HepG2 (cell line): ENCODE results near the gene ADI1. TPM values are rescaled to one million over a fixed set of nuclear protein-coding genes. Genes with fewer than 3 reads are reported as not detected.

Source experiments
- CCDC6 ChIP-seq: sonication (generic); formaldehyde crosslinking; IDR thresholded peaks from 2 replicates; pipeline ENCODE4 v1.8.1; 2022; ENCODE audit warnings: mild to moderate bottlenecking, missing genetic modification reagents, moderate library complexity
- DMAP1 ChIP-seq: IDR thresholded peaks from 2 replicates; pipeline ENCODE4 v1.6.1; 2016
- EED ChIP-seq: sonication (generic); formaldehyde crosslinking; IDR thresholded peaks from 2 replicates; pipeline ENCODE4 v1.5.0; 2020; ENCODE audit warnings: mild to moderate bottlenecking, missing genetic modification reagents
- FOXA3 ChIP-seq: IDR thresholded peaks from 2 replicates; pipeline ENCODE4 v1.6.1; 2016; ENCODE audit warnings: missing genetic modification reagents, missing compliant biosample characterization
- GZF1 ChIP-seq: sonication (generic); formaldehyde crosslinking; IDR thresholded peaks from 2 replicates; pipeline ENCODE4 v1.5.1; 2020; ENCODE audit warnings: mild to moderate bottlenecking, missing genetic modification reagents
- HBP1 ChIP-seq: IDR thresholded peaks from 2 replicates; pipeline ENCODE4 v1.6.1; 2016; ENCODE audit warnings: low read depth, control low read depth
- HDAC1 ChIP-seq: sonication (generic); formaldehyde crosslinking; IDR thresholded peaks from 2 replicates; pipeline ENCODE4 v1.5.1; 2020; ENCODE audit warnings: mild to moderate bottlenecking, missing genetic modification reagents
- HIC2 ChIP-seq: sonication (generic); formaldehyde crosslinking; IDR thresholded peaks from 2 replicates; pipeline ENCODE4 v1.9.0; 2022; ENCODE audit warnings: low read depth, missing genetic modification reagents
- HNRNPK ChIP-seq: fragments of 200-400 bp; formaldehyde crosslinking; IDR thresholded peaks from 2 replicates; pipeline ENCODE4 v1.6.1; 2018; ENCODE audit warnings: low read length, low read depth, moderate library complexity, mild to moderate bottlenecking; ENCODE audit not compliant: poor library complexity, severe bottlenecking
- IRF1 ChIP-seq: sonication (generic); formaldehyde crosslinking; IDR thresholded peaks from 2 replicates; pipeline ENCODE4 v1.4.0; 2020; ENCODE audit warnings: low read depth, mild to moderate bottlenecking, missing genetic modification reagents
- ISX ChIP-seq: sonication (generic); formaldehyde crosslinking; conservative IDR thresholded peaks from 2 replicates; pipeline ENCODE4 v1.5.0; 2020; ENCODE audit warnings: missing genetic modification reagents
- LCORL ChIP-seq, 2 experiments: fragments of 450-650 bp in 1 of 2; sonication (generic) in 1 of 2; formaldehyde crosslinking in 1 of 2; IDR thresholded peaks; 2 replicates each; pipeline versions ENCODE4 v1.5.0 to v1.6.1; 2017 to 2020; ENCODE audit warnings: antibody characterized with exemption in 1 of 2, missing genetic modification reagents in 1 of 2
- MIER3 ChIP-seq: IDR thresholded peaks from 2 replicates; pipeline ENCODE4 v1.6.1; 2016; ENCODE audit warnings: missing compliant biosample characterization, borderline replicate concordance
- NRL ChIP-seq: sonication (generic); formaldehyde crosslinking; IDR thresholded peaks from 2 replicates; pipeline ENCODE4 v1.5.0; 2020; ENCODE audit warnings: missing genetic modification reagents, mild to moderate bottlenecking, moderate library complexity, borderline replicate concordance
- RFX1 ChIP-seq: fragments of 450-650 bp; IDR thresholded peaks from 2 replicates; pipeline ENCODE4 v1.6.1; 2017
- SIN3B ChIP-seq: fragments of 150-350 bp; IDR thresholded peaks from 2 replicates; pipeline ENCODE4 v1.6.1; 2014; ENCODE audit warnings: low read length
- THAP11 ChIP-seq: IDR thresholded peaks from 2 replicates; pipeline ENCODE4 v1.6.1; 2016; ENCODE audit warnings: missing biosample characterization, missing genetic modification reagents
- ZBTB25 ChIP-seq: IDR thresholded peaks from 2 replicates; pipeline ENCODE4 v1.6.1; 2018; ENCODE audit warnings: missing genetic modification reagents
- ZBTB34 ChIP-seq: sonication (generic); formaldehyde crosslinking; IDR thresholded peaks from 2 replicates; pipeline ENCODE4 v1.8.0; 2022; ENCODE audit warnings: mild to moderate bottlenecking, missing genetic modification reagents
- ZFYVE20 ChIP-seq: sonication (generic); formaldehyde crosslinking; IDR thresholded peaks from 2 replicates; pipeline ENCODE4 v1.8.0; 2023; ENCODE audit warnings: low read depth, mild to moderate bottlenecking, moderate library complexity, missing genetic modification reagents, borderline replicate concordance
- ZNF225 ChIP-seq: sonication (generic); formaldehyde crosslinking; IDR thresholded peaks from 2 replicates; pipeline ENCODE4 v1.4.0; 2020; ENCODE audit warnings: mild to moderate bottlenecking, missing genetic modification reagents
- ZNF484 ChIP-seq: sonication (generic); formaldehyde crosslinking; IDR thresholded peaks from 2 replicates; pipeline ENCODE4 v1.5.1; 2020; ENCODE audit warnings: mild to moderate bottlenecking, low read depth, missing genetic modification reagents, borderline replicate concordance
- ZNF724P ChIP-seq: sonication (generic); formaldehyde crosslinking; IDR thresholded peaks from 2 replicates; pipeline ENCODE4 v1.8.0; 2022; ENCODE audit warnings: missing genetic modification reagents, borderline replicate concordance
- ZNF839 ChIP-seq: sonication (generic); formaldehyde crosslinking; IDR thresholded peaks from 2 replicates; pipeline ENCODE4 v1.4.0; 2020; ENCODE audit warnings: missing genetic modification reagents, mild to moderate bottlenecking, borderline replicate concordance
- ZNF891 ChIP-seq: sonication (generic); formaldehyde crosslinking; IDR thresholded peaks from 2 replicates; pipeline ENCODE4 v1.5.0; 2020; ENCODE audit warnings: mild to moderate bottlenecking, missing genetic modification reagents
- polyA plus RNA-seq, 8 experiments: library from polyadenylated mRNA; depleted of rRNA in 3 of 8; stranded (reverse) in 7 of 8; unstranded in 1 of 8; fragments of >200 nt; fragmentation: Illumina TruSeq in 4 of 8; extraction: Trizol in 4 of 8; gene quantifications; 2 replicates each; pipeline versions ENCODE4 v1.2.1 to v1.2.3, GENCODE V29; 2011 to 2016; ENCODE audit warnings: low read depth in 4 of 8, missing spikeins in 1 of 8, mixed read lengths in 1 of 8; ENCODE audit not compliant: insufficient read depth in 1 of 8
- total RNA-seq, 5 experiments: library from RNA; depleted of rRNA; stranded (reverse); fragments of >200 nt; fragmentation: Illumina TruSeq; extraction: Trizol; gene quantifications; 2 replicates each; pipeline ENCODE4 v1.2.3, GENCODE V29; 2016; ENCODE audit warnings: low read depth in 1 of 5

The ADI1 gene
- total and polyA plus RNA-seq, 2 of the 13 experiments (the other 11 are each of a cell fraction or from before 2014, with no cell fraction given), result 28.7 to 123 TPM

GRCh38 chr2:3491716-3492474 is 27.4 kb downstream of the ADI1 start (continued):
- TF ChIP-seq ZBTB34 (CRISPR knock-in tag) (no peak), FOXA3 (CRISPR knock-in tag) (no peak), HNRNPK (no peak), ISX (CRISPR knock-in tag) (no peak), CCDC6 (CRISPR knock-in tag) (no peak), THAP11 (CRISPR knock-in tag) (no peak), HBP1 (CRISPR knock-in tag) (no peak), SIN3B (no peak), ZNF891 (CRISPR knock-in tag) (peak; percentile 18; the same call in 1 of the 2 replicates), EED (CRISPR knock-in tag) (0 out of 2 replicates have a peak, but pooled peaks have one; percentile 36), IRF1 (CRISPR knock-in tag) (no peak), LCORL (IDR thresholded peaks at IDR 0.05) (no peak), LCORL (CRISPR knock-in tag; IDR thresholded peaks at IDR 0.05) (no peak), NRL (CRISPR knock-in tag) (0 out of 2 replicates have a peak, but pooled peaks have one; percentile 7), ZNF225 (CRISPR knock-in tag) (no peak), ZNF724P (CRISPR knock-in tag) (no peak), ZNF484 (CRISPR knock-in tag) (no peak), MIER3 (no peak), ZFYVE20 (CRISPR knock-in tag) (no peak), ZNF839 (no peak), ZBTB25 (CRISPR knock-in tag) (no peak), RFX1 (no peak), HDAC1 (CRISPR knock-in tag) (no peak), GZF1 (CRISPR knock-in tag) (no peak), DMAP1 (CRISPR knock-in tag) (no peak), HIC2 (CRISPR knock-in tag) (no peak)
